Dedifferentiated amniotic fluid mesenchymal stem cell (primary cell): Measurements from ENCODE around the gene FAM216A.
"Not testable (repeated sequence)": the region's sequence is repeated elsewhere in the genome, so short reads cannot be mapped to it uniquely, and the experiment has no call there.

ENCODE experiments used
- DNase-seq: peaks from one replicate; pipeline ENCODE4 v3.0.0-alpha.2; 2016; ENCODE audit errors: extremely low spot score

FAM216A gene

GRCh38 chr12:110501399-110501751 is 32.7 kb downstream of the FAM216A start:
- DNase-seq = peak; percentile 41

- DNase-seq = peak; percentile 96
These were observed 33.4 kb downstream of the FAM216A start, which contains the start of the genes RAD9B and VPS29 for GRCh38 chr12:110501752-110502738. Gene RAD9B (plus strand): TSS chr12:110502331. CDS start chr12:110502338, 7 bp downstream. Gene VPS29 (minus strand): TSS chr12:110502111. CDS start chr12:110502051, 60 bp downstream.

GRCh38 chr12:110503432-110503831 is 34.8 kb downstream of the FAM216A start:
- DNase-seq = no peak

- DNase-seq = no peak
These were observed 36.7 kb downstream of the FAM216A start for GRCh38 chr12:110505332-110505731.

- no peak for DNase-seq
These were observed 39.5 kb downstream of the FAM216A start for GRCh38 chr12:110508071-110508586.

GRCh38 chr12:110513842-110514241 is 45.2 kb downstream of the FAM216A start:
- DNase-seq = no peak

GRCh38 chr12:110514363-110514762 is 45.7 kb downstream of the FAM216A start:
- DNase-seq = no peak

- no peak for DNase-seq
These were observed 48.4 kb downstream of the FAM216A start for GRCh38 chr12:110516995-110517394.

GRCh38 chr12:110518014-110518413 is 49.4 kb downstream of the FAM216A start:
- DNase-seq = not testable (repeated sequence)

- DNase-seq = peak; percentile 30
These were observed 52.4 kb downstream of the FAM216A start for GRCh38 chr12:110520876-110521712.

- no peak for DNase-seq
These were observed 59.7 kb downstream of the FAM216A start for GRCh38 chr12:110528277-110528839.

GRCh38 chr12:110530511-110530910 is 61.9 kb downstream of the FAM216A start:
- DNase-seq = no peak

- no peak for DNase-seq
These were observed 63.2 kb downstream of the FAM216A start for GRCh38 chr12:110531741-110532333.

GRCh38 chr12:110532644-110533043 is 64.0 kb downstream of the FAM216A start:
- no peak for DNase-seq

GRCh38 chr12:110533607-110534006 is 65.0 kb downstream of the FAM216A start:
- no peak for DNase-seq

- peak; percentile 57 for DNase-seq
These were observed 66.2 kb downstream of the FAM216A start for GRCh38 chr12:110534811-110535210.

- no peak for DNase-seq
These were observed 68.4 kb downstream of the FAM216A start for GRCh38 chr12:110536834-110537604.

- DNase-seq = no peak
These were observed 69.2 kb downstream of the FAM216A start for GRCh38 chr12:110537605-110538409.

GRCh38 chr12:110538869-110539622 is 70.4 kb downstream of the FAM216A start:
- no peak for DNase-seq
